ENCODE data around the gene N4BP2L2. TPM values are rescaled to one million over a fixed set of nuclear protein-coding genes. Genes with fewer than 3 reads are reported as not detected.

The N4BP2L2 gene
- total RNA-seq, 1 experiment from 2014 or later, result 89.7 TPM

DNA sequence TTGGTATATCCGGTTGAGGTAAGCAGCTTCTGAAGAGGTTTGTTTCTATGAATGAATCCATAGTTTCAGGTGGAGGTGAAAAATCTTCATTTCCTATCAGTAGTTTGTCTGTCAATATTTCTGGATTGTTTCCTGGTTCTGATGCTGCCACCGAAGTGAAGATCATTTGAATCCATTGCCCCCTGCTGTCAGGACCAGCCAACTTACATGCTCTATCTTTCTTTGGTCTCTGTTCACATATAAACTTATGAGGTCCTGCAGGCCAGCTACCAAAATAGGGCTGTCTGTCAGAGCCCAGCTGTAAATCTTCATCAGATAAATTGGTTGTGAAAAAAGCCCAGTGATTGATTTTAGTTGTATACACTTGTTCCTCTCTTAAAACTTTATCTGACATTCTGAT is 95.5 kb downstream of the N4BP2L2 start:
- TF ChIP-seq, protein P1, sequence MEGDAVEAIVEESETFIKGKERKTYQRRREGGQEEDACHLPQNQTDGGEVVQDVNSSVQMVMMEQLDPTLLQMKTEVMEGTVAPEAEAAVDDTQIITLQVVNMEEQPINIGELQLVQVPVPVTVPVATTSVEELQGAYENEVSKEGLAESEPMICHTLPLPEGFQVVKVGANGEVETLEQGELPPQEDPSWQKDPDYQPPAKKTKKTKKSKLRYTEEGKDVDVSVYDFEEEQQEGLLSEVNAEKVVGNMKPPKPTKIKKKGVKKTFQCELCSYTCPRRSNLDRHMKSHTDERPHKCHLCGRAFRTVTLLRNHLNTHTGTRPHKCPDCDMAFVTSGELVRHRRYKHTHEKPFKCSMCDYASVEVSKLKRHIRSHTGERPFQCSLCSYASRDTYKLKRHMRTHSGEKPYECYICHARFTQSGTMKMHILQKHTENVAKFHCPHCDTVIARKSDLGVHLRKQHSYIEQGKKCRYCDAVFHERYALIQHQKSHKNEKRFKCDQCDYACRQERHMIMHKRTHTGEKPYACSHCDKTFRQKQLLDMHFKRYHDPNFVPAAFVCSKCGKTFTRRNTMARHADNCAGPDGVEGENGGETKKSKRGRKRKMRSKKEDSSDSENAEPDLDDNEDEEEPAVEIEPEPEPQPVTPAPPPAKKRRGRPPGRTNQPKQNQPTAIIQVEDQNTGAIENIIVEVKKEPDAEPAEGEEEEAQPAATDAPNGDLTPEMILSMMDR (IDR thresholded peaks at IDR 0.05; ENCODE audit: unreplicated experiment), result no peak
- DNase-seq, result peak; percentile 17
- Mint-ChIP-seq H3K27ac (ENCODE audit: unreplicated experiment) (peak overlapping the region; percentile 74), H3K9me3 (ENCODE audit: low read depth, unreplicated experiment) (no peaks in the 10 kb centered on the region), H3K36me3 (ENCODE audit: insufficient read depth, unreplicated experiment) (peaks cover 15% of the 10 kb centered on the region), H3K4me3 (ENCODE audit: low read depth, unreplicated experiment) (no peak overlapping the region), H3K4me1 (ENCODE audit: low read depth, unreplicated experiment) (peaks cover 8% of the 10 kb centered on the region), H3K27me3 (ENCODE audit: unreplicated experiment) (no peaks in the 10 kb centered on the region)
- BruUV-seq (replicated peaks), result TSS peak; percentile 47
- CTCF ChIA-PET, result no interaction called here
- intact Hi-C loops (cut with micrococcal nuclease; ENCODE audit: unreplicated experiment), result no loop called here

DNA sequence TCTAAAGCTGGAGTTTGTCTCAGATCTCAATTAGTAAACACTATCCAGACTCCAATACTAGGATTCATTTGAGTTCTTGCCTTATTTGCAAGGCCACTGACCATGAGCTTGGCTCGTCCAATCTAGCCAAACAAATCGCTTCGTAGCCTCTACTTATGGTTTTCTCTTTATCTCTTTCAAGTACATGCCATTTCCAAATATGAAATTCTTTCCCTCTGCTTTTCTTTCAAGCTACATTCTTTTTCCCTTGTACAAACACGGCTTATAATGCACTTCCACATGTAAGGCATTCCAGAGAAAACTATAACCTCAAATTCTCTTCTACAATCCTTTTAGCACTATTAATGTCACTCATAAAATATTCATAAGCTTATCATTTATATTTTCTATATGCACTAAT is 99.7 kb downstream of the N4BP2L2 start:
- TF ChIP-seq, protein P1 (IDR thresholded peaks at IDR 0.05; ENCODE audit: unreplicated experiment), result no peak
- intact Hi-C loops (cut with micrococcal nuclease; ENCODE audit: unreplicated experiment), result no loop called here
- Mint-ChIP-seq H3K27me3 (ENCODE audit: unreplicated experiment) (no peaks in the 10 kb centered on the region), H3K4me1 (ENCODE audit: low read depth, unreplicated experiment) (peaks cover 8% of the 10 kb centered on the region), H3K9me3 (ENCODE audit: low read depth, unreplicated experiment) (no peaks in the 10 kb centered on the region), H3K36me3 (ENCODE audit: insufficient read depth, unreplicated experiment) (peaks cover 25% of the 10 kb centered on the region), H3K27ac (ENCODE audit: unreplicated experiment) (no peak overlapping the region), H3K4me3 (ENCODE audit: low read depth, unreplicated experiment) (no peak overlapping the region)
- CTCF ChIA-PET, result interaction anchor here (1.0 kb wide), 1 partner anchor 10 kb away, joined by 3 read pairs; no protein-coding TSS in a partner anchor
- BruUV-seq (replicated peaks), result no TSS peak
- no peak for DNase-seq

DNA sequence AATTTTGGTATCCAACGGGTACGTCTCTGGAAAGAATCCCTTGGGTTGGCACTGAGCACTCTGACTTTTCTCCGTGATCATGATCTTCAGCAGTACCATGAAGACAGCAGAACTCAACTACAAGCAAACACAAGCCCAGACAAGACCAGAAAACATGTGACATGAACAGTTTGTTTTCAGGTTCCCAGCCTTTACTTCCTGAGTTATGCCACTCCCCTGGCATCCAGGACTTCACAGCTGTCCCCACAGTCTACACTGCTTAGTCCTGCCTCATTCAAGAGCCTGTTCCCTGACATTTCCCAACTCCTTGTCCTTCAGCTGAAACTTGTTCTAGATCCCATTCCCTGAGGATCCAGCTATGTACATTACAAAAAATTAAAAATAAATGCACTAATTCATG is 105.7 kb downstream of the N4BP2L2 start:
- H3K27ac Mint-ChIP-seq (ENCODE audit: unreplicated experiment), result no peak overlapping the region
- H3K9me3 Mint-ChIP-seq (ENCODE audit: low read depth, unreplicated experiment), result no peaks in the 10 kb centered on the region

DNA sequence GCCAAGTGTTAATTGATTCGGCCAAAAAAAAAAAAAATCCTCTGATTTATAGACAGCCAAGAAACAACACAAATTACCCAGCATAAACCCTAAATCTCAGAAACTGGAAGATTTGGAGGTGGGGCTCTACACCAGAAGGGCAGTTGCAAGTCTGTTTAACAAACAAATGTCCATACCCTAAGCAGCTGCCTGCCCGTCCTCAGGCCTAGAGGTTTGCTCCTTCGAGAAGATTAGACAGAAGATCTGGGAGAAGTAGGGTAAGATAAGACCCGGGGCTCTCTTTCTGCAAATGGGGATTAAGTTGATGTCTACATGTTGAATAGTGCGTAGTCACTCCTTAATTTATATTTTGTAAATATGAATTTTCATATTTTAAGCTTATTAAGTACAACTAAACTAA is 107.2 kb downstream of the N4BP2L2 start:
- BruUV-seq (replicated peaks), result no TSS peak
- CTCF ChIA-PET, result no interaction called here
- Mint-ChIP-seq H3K27ac (ENCODE audit: unreplicated experiment) (no peak overlapping the region), H3K36me3 (ENCODE audit: insufficient read depth, unreplicated experiment) (peaks cover 31% of the 10 kb centered on the region), H3K27me3 (ENCODE audit: unreplicated experiment) (no peaks in the 10 kb centered on the region), H3K4me1 (ENCODE audit: low read depth, unreplicated experiment) (peaks cover 15% of the 10 kb centered on the region), H3K4me3 (ENCODE audit: low read depth, unreplicated experiment) (no peak overlapping the region), H3K9me3 (ENCODE audit: low read depth, unreplicated experiment) (no peaks in the 10 kb centered on the region)
- intact Hi-C loops (cut with micrococcal nuclease; ENCODE audit: unreplicated experiment), result no loop called here
- TF ChIP-seq, protein P1 (IDR thresholded peaks at IDR 0.05; ENCODE audit: unreplicated experiment), result no peak
- no peak for DNase-seq

More for the DNA sequence above, 105.7 kb downstream of the N4BP2L2 start:
- peaks cover 23% of the 10 kb centered on the region for H3K36me3 Mint-ChIP-seq (ENCODE audit: insufficient read depth, unreplicated experiment)
- no peak for DNase-seq
- TF ChIP-seq, protein P1 (IDR thresholded peaks at IDR 0.05; ENCODE audit: unreplicated experiment), result no peak
- CTCF ChIA-PET, result interaction anchor here (0.6 kb wide), 1 partner anchor 470 kb away, joined by 5 read pairs; no protein-coding TSS in a partner anchor
- intact Hi-C loops (cut with micrococcal nuclease; ENCODE audit: unreplicated experiment), result no loop called here
- BruUV-seq (replicated peaks), result no TSS peak
- no peaks in the 10 kb centered on the region for H3K27me3 Mint-ChIP-seq (ENCODE audit: unreplicated experiment)
- H3K4me1 Mint-ChIP-seq (ENCODE audit: low read depth, unreplicated experiment), result peaks cover 8% of the 10 kb centered on the region
- H3K4me3 Mint-ChIP-seq (ENCODE audit: low read depth, unreplicated experiment), result no peak overlapping the region

All from Calu3 (cell line).